Measurements from ENCODE around the gene ALKBH8. TPM values are rescaled to one million over a fixed set of nuclear protein-coding genes. Genes with fewer than 3 reads are reported as not detected.

The ALKBH8 gene
- total RNA-seq, 1 experiment from 2014 or later: 15.7 TPM

DNA sequence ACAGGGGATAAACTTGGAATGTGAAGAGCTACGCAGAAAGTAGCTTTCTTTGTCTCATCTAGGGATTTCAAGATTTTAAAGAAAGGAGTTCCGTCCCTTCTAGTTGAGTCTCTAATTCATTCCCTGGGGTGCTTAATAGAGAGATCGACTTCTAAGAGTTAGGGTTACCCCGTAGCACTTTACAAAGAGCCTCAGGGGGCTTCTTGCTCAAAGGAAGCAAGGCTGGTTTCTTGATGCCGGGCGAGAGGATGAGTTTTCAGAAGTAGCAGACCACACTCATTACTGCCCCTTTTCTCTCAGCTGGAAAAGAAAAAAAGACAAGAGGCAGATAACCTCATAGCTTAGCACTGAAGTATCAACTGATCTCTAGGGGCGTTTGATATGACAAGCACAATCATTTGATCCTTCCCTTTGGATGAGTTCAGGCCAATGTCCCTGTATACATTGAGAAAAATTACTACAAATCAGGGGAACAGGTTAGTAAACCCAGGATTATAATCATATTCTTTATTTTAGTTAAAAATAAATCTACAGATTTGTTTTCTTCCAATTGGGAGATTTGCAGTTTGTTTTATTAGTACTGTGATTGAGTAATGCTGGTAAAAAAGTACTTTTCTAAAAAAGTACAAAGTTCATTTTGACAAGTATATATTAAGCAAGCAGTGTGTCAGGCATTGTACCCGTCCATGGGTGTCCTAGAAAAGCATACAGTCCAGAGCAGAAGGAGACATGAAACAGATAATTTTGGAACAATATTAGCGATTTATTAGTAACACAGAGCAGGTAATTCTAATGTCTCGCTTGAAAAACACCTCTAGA lies 44.1 kb upstream of the ALKBH8 start:
- no peak overlapping the region for H3K4me3 Mint-ChIP-seq (ENCODE audit: unreplicated experiment)
- POLR2A ChIA-PET: no interaction called here

DNA sequence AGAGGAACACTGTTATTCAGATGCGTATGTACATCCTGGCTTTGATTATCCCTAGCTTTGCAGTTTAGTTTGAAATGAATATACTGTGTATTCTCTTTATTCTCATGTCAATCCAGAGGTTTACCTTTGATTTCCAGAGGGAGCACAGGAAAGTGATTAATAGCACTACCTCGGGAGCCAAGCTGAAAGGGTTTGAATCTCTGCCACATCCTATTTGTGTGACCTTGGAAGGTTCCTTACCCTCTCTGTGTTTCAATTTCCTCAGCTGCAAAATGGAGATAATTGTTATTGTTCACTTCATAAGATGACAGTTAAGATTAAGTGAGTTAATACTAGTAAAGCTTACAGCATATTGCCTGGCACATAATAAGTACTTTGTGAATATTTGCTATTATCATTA lies 43.3 kb upstream of the ALKBH8 start:
- no peak overlapping the region for H3K4me3 Mint-ChIP-seq (ENCODE audit: unreplicated experiment)
- H3K27me3 Mint-ChIP-seq (ENCODE audit: insufficient read depth, unreplicated experiment): peaks cover 20% of the 10 kb centered on the region
- ChIA-PET CTCF (interaction anchor here (1.0 kb wide), 1 partner anchor 80 kb away, joined by 3 read pairs; no protein-coding TSS in a partner anchor), POLR2A (no interaction called here)
- H3K4me1 ChIP-seq: no peaks in the 10 kb centered on the region
- TF ChIP-seq, protein P1, sequence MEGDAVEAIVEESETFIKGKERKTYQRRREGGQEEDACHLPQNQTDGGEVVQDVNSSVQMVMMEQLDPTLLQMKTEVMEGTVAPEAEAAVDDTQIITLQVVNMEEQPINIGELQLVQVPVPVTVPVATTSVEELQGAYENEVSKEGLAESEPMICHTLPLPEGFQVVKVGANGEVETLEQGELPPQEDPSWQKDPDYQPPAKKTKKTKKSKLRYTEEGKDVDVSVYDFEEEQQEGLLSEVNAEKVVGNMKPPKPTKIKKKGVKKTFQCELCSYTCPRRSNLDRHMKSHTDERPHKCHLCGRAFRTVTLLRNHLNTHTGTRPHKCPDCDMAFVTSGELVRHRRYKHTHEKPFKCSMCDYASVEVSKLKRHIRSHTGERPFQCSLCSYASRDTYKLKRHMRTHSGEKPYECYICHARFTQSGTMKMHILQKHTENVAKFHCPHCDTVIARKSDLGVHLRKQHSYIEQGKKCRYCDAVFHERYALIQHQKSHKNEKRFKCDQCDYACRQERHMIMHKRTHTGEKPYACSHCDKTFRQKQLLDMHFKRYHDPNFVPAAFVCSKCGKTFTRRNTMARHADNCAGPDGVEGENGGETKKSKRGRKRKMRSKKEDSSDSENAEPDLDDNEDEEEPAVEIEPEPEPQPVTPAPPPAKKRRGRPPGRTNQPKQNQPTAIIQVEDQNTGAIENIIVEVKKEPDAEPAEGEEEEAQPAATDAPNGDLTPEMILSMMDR (IDR thresholded peaks at IDR 0.05; ENCODE audit: insufficient read depth in 1 of 2, low read depth in 1 of 2, low read length in 1 of 2, severe bottlenecking in 1 of 2, unreplicated experiment in 1 of 2): no peak
- H3K27me3 ChIP-seq (replicated peaks; ENCODE audit: control insufficient read depth, insufficient read depth, low read length): no peaks in the 10 kb centered on the region
- no peaks in the 10 kb centered on the region for H3K36me3 ChIP-seq (ENCODE audit: control insufficient read depth, insufficient read depth, low read length)
- H3K27ac Mint-ChIP-seq (ENCODE audit: unreplicated experiment): no peak overlapping the region
- no peak overlapping the region for H3K4me3 ChIP-seq (ENCODE audit: low read depth, low read length)
- intact Hi-C loops (cut with micrococcal nuclease; ENCODE audit: unreplicated experiment): loop anchor here (5.0 kb wide), 1 partner anchor 47 kb away; no protein-coding TSS in a partner anchor
- no peaks in the 10 kb centered on the region for H3K4me1 Mint-ChIP-seq (ENCODE audit: low read depth, unreplicated experiment)
- H3K36me3 Mint-ChIP-seq (ENCODE audit: insufficient read depth, unreplicated experiment): no peaks in the 10 kb centered on the region
- no peaks in the 10 kb centered on the region for H3K9me3 ChIP-seq
- H3K9me3 Mint-ChIP-seq (ENCODE audit: unreplicated experiment): no peaks in the 10 kb centered on the region
- no TSS peak for BruUV-seq (replicated peaks)
- DNase-seq: no peak

More for the DNA sequence above, 44.1 kb upstream of the ALKBH8 start:
- CTCF ChIA-PET: interaction anchor here (1.0 kb wide), 1 partner anchor 80 kb away, joined by 3 read pairs; no protein-coding TSS in a partner anchor
- Histone ChIP-seq H3K27me3 (replicated peaks; ENCODE audit: control insufficient read depth, insufficient read depth, low read length) (no peaks in the 10 kb centered on the region), H3K36me3 (ENCODE audit: control insufficient read depth, insufficient read depth, low read length) (no peaks in the 10 kb centered on the region), H3K4me1 (no peaks in the 10 kb centered on the region), H3K4me3 (ENCODE audit: low read depth, low read length) (no peak overlapping the region), H3K9me3 (no peaks in the 10 kb centered on the region)
- TF ChIP-seq, protein P1 (IDR thresholded peaks at IDR 0.05; ENCODE audit: insufficient read depth in 1 of 2, low read depth in 1 of 2, low read length in 1 of 2, severe bottlenecking in 1 of 2, unreplicated experiment in 1 of 2): no peak
- no peak for DNase-seq
- H3K9me3 Mint-ChIP-seq (ENCODE audit: unreplicated experiment): no peaks in the 10 kb centered on the region
- intact Hi-C loops (cut with micrococcal nuclease; ENCODE audit: unreplicated experiment): loop anchor here (5.0 kb wide), 1 partner anchor 47 kb away; no protein-coding TSS in a partner anchor
- no TSS peak for BruUV-seq (replicated peaks)
- H3K36me3 Mint-ChIP-seq (ENCODE audit: insufficient read depth, unreplicated experiment): no peaks in the 10 kb centered on the region
- H3K27ac Mint-ChIP-seq (ENCODE audit: unreplicated experiment): no peak overlapping the region
- H3K4me1 Mint-ChIP-seq (ENCODE audit: low read depth, unreplicated experiment): no peaks in the 10 kb centered on the region
- peaks cover 20% of the 10 kb centered on the region for H3K27me3 Mint-ChIP-seq (ENCODE audit: insufficient read depth, unreplicated experiment)

DNA sequence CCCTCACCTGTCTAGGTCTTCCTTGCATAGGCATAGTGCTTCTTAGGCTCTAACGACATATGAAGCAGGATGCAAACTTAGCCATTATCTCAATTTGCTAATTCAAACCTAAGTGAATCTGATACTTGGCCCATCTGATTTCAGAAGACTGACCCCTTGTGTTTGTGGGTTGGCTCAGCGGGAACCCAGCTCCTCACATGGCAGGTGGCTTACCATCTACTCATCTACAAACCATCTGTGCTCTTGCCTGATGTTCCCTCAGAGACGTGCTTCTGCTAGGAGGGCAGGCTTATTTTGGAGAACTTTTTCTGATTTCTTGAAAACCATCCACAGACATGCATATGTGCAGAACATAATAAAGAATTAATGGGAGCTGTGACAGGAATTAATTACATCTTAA lies 40.6 kb upstream of the ALKBH8 start:
- Histone ChIP-seq H3K4me1 (no peaks in the 10 kb centered on the region), H3K36me3 (ENCODE audit: control insufficient read depth, insufficient read depth, low read length) (no peaks in the 10 kb centered on the region), H3K27me3 (replicated peaks; ENCODE audit: control insufficient read depth, insufficient read depth, low read length) (no peaks in the 10 kb centered on the region), H3K4me3 (ENCODE audit: low read depth, low read length) (no peak overlapping the region), H3K9me3 (no peaks in the 10 kb centered on the region)
- ChIA-PET POLR2A (interaction anchor here (0.6 kb wide), 1 partner anchor 149 kb away, joined by 4 read pairs; no protein-coding TSS in a partner anchor), CTCF (interaction anchor here (0.7 kb wide), 1 partner anchor 83 kb away, joined by 3 read pairs; no protein-coding TSS in a partner anchor)
- TF ChIP-seq, protein P1 (IDR thresholded peaks at IDR 0.05; ENCODE audit: insufficient read depth in 1 of 2, low read depth in 1 of 2, low read length in 1 of 2, severe bottlenecking in 1 of 2, unreplicated experiment in 1 of 2): peak in 1 of 2 experiments; percentile 21
- Mint-ChIP-seq H3K27me3 (ENCODE audit: insufficient read depth, unreplicated experiment) (peaks cover 21% of the 10 kb centered on the region), H3K4me1 (ENCODE audit: low read depth, unreplicated experiment) (no peaks in the 10 kb centered on the region), H3K36me3 (ENCODE audit: insufficient read depth, unreplicated experiment) (no peaks in the 10 kb centered on the region), H3K9me3 (ENCODE audit: unreplicated experiment) (no peaks in the 10 kb centered on the region), H3K27ac (ENCODE audit: unreplicated experiment) (no peak overlapping the region), H3K4me3 (ENCODE audit: unreplicated experiment) (no peak overlapping the region)
- intact Hi-C loops (cut with micrococcal nuclease; ENCODE audit: unreplicated experiment): loop anchor here (5.0 kb wide), 1 partner anchor 44 kb away; no protein-coding TSS in a partner anchor
- DNase-seq: no peak
- no TSS peak for BruUV-seq (replicated peaks)

Data from Caco-2 (cell line).